ENCODE data around the gene CPVL.

CPVL gene

GRCh38 chr7:29000717-29001076, 145.6 kb downstream of the CPVL start:
- DNase-seq (ENCODE audit: low read depth): no peak

- no peak for DNase-seq (ENCODE audit: low read depth)
These were observed 146.2 kb downstream of the CPVL start for GRCh38 chr7:28999895-29000716.

GRCh38 chr7:28999427-28999826, 146.9 kb downstream of the CPVL start:
- no peak for DNase-seq (ENCODE audit: low read depth)

- DNase-seq (ENCODE audit: low read depth): no peak
These were observed 148.2 kb downstream of the CPVL start for GRCh38 chr7:28998105-28998504.

GRCh38 chr7:28996836-28997235, 149.5 kb downstream of the CPVL start:
- DNase-seq (ENCODE audit: low read depth): no peak

GRCh38 chr7:28993371-28993770, 153.0 kb downstream of the CPVL start:
- DNase-seq (ENCODE audit: low read depth): no peak

- no peak for DNase-seq (ENCODE audit: low read depth)
These were observed 153.5 kb downstream of the CPVL start for GRCh38 chr7:28992798-28993197.

GRCh38 chr7:28990200-28990960, 156.0 kb downstream of the CPVL start:
- DNase-seq (ENCODE audit: low read depth): no peak

GRCh38 chr7:28989211-28989980, 156.9 kb downstream of the CPVL start:
- no peak for DNase-seq (ENCODE audit: low read depth)

- no peak for DNase-seq (ENCODE audit: low read depth)
These were observed 157.5 kb downstream of the CPVL start for GRCh38 chr7:28988810-28989209.

- DNase-seq (ENCODE audit: low read depth): no peak
These were observed 158.2 kb downstream of the CPVL start for GRCh38 chr7:28988091-28988490.

GRCh38 chr7:28986765-28987110, 159.6 kb downstream of the CPVL start:
- DNase-seq (ENCODE audit: low read depth): no peak

- DNase-seq (ENCODE audit: low read depth): no peak
These were observed 160.1 kb downstream of the CPVL start for GRCh38 chr7:28986028-28986764.

GRCh38 chr7:28984631-28985030, 161.7 kb downstream of the CPVL start:
- no peak for DNase-seq (ENCODE audit: low read depth)

- no peak for DNase-seq (ENCODE audit: low read depth)
These were observed 162.1 kb downstream of the CPVL start for GRCh38 chr7:28984217-28984616.

- DNase-seq (ENCODE audit: low read depth): no peak
These were observed 162.7 kb downstream of the CPVL start for GRCh38 chr7:28983396-28984190.

GRCh38 chr7:28981161-28981465, 165.2 kb downstream of the CPVL start:
- DNase-seq (ENCODE audit: low read depth): no peak

GRCh38 chr7:28980451-28981160, 165.7 kb downstream of the CPVL start:
- DNase-seq (ENCODE audit: low read depth): no peak

GRCh38 chr7:28979776-28980175, 166.6 kb downstream of the CPVL start:
- DNase-seq (ENCODE audit: low read depth): no peak

GRCh38 chr7:28977881-28978280, 168.5 kb downstream of the CPVL start:
- no peak for DNase-seq (ENCODE audit: low read depth)

- DNase-seq (ENCODE audit: low read depth): no peak
These were observed 170.3 kb downstream of the CPVL start for GRCh38 chr7:28976022-28976421.
